ENCODE data around the gene ARHGAP42.

ARHGAP42 gene

DNA sequence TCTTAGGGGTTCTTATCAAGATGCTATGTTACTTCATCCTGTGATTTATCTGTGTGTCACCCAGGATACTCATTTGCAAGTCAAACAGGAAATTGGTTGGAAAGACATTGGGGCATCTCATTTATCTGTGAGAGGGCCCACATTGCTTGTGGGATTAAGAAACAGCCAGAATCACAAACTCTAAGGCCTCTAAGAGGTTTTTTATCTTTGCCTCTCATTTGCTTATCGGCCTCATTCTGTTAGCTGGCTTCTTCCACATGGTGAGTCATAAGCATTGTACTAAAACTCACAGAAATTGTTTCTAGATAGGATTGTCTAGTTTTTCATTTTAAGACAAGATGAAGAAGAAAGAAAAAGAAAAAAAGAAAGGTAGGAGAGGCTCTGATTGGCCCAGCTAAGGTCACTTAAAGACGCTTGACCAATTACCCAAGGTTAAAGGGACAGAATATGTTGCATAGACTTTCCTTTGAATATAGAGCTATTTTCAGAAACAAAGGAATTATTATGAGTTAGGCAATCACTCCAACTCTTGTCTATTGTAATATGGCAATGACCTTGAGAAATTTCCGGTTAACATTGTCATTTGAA lies 121.9 kb downstream of the ARHGAP42 start:
- DNase-seq = no peak

DNA sequence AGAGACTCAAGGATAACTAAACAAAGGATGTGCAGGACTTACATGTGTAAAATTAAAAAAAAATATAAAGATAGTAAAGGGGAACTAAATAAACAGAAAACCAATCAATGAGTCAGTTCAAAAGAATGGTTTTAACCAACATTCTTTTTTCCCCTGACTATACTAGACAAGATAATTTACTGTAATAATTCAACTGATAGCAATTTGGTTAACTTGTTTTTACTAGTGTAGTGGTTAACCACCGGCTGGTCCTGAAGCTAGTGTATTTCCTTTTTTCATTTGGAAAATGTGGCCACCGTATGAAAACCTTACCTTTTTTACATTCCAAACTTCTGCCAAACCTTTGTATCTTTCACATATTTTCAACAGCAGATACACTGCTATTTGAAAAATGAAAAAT lies 123.1 kb downstream of the ARHGAP42 start:
- DNase-seq = no peak

DNA sequence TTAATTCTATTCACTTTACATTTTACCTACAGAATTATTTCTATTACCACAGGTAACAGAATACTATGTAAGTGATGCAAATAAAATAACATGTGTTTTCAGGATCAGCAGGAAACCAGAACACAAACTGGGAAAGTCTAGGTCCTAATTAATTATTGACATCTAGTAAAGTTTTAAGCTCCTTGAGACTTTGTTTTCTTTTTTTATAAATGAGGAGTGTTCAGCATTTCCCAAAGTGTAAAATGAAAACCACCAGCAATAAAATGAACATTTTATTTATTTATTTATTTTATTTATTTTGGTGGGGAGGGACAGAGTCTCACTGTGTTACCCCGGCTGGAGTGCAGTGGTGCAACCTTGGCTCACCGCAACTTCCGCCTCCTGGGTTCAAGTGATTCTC lies 123.6 kb downstream of the ARHGAP42 start:
- no peak for DNase-seq

DNA sequence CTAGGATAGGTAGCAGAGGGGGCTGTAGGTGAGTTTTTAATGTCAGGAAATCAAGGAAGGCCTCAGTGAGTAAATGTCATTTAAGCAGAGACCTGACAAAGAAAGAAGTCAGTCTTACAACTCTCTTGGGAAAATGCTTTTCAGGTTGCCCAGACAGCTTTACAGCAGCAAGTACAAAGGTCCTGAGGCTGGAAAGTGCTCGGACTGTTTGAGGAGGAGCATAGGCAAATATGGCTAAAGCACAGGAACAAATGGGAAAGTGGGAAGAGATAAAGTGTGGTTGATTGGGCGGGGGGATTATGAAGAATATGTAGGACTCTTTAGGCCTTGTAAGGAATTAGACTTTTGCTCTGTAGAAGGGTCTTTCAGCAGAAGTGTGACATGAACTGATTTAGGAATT lies 125.4 kb downstream of the ARHGAP42 start:
- DNase-seq = no peak

DNA sequence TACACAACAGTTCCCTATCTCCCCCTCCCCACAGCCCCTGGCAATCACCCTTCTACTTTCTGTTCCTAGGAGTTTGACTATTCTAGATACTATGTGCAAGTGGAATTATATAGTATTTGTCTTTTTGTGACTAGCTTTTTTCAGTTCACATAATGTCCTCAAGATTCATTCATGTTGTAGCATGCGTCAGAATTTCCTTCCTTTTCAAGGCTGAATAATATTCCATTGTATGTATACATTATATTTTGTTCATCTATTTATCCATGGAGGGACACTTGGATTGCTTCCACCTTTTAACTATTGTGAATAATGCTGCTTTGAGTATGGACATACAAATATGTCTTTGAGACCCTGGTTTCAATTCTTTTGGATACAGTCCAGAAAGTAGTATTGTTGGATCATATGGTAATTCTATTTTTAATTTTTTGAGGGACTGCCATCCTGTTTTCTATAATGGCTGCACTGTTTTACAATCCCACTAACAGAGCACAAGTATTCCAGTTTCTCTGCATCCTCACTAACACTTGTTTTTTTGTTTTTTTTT lies 128.8 kb downstream of the ARHGAP42 start:
- no peak for DNase-seq

DNA sequence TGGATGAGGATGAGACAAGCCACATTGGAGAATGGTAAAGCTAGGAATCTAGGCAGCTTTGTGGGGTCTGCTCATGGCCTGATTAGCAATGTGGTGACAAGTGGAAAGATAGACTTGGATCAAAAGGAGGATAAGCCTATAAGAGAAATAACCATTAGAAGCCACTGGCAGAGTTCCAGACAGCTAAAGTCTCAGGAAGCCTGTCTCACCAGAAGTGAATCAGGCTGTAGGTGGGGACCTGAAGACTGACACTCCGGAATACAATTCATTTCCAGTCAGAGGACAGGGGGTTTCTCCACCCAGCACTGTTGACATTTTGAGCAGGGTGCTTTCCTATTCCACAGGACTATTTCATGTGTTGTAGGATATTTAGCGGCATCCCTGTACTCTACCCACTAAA lies 129.7 kb downstream of the ARHGAP42 start:
- DNase-seq = no peak

DNA sequence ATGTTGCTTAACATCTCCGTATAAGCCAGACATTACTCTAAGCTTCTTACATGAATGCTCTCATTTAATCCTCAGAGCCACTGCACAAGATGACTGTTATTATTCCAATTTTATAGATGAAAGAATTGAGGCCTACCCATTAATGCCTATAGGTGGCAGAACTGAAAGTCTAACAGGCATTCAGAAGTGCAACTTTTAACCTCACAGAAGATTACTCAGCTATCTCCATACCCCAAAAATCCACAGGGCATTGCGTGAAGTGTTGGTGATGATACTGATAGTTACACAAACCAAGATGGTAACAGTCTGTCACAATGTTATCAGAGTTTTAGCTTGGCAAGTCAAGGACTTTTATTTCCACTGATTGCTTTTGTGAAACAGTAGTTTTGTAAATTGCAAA lies 130.5 kb downstream of the ARHGAP42 start:
- no peak for DNase-seq

DNA sequence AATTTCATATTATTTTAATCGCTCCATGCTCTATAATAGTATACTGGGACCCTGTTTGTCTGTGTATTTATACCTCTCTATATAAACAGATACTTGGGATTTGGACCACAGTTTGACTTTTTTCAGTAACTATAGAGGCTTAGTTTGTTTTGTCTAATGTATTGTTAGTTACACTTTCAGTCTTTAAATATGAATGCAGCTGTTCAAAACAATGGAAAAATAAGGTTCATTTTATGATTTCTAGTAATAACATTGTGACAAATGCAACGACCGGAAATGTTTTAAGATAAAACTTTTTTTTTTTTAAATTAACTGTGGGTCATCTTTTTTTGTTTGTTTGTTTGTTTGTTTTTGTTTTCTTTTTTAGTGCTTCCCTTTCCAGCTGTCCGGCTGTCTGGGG lies 133.5 kb downstream of the ARHGAP42 start:
- DNase-seq = no peak

DNA sequence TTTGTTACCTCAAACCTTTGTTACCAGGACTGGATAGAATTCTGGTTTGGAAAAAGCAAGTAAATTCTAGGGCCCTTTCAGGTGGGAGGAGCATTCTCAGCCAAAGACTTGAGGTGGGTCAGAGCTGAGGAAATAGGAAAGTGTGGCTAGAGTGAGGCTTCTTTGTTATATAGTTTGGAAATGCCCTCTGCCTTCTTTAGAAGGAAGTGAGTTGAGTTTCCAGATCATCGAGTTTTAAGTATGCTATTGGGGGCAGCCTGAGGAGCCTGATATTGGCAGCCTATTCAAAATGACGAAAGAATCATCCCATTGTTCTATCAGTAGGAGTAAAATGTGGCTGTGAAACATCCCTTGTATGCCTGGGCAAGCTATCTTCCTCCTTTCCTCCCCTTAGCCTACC lies 134.1 kb downstream of the ARHGAP42 start:
- DNase-seq = no peak

DNA sequence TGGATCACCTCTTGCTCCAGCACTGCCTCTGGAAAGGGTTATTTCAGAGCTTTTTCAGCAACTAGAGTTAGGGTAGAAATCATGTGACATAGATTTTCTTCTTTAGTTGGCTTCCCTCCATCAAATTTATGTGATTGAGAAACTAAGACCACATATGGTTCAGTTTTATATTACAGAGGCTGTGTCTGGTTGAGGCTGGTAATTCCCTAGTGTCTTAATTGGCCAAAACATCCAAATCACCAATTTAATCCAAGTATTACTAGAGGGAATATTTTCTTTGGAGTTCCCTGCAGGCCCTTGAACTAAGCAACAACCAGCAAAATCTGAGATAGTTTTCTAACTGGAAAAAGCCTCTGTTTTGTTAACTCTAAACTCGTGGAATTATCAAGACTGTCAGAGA lies 136.3 kb downstream of the ARHGAP42 start:
- no peak for DNase-seq

DNA sequence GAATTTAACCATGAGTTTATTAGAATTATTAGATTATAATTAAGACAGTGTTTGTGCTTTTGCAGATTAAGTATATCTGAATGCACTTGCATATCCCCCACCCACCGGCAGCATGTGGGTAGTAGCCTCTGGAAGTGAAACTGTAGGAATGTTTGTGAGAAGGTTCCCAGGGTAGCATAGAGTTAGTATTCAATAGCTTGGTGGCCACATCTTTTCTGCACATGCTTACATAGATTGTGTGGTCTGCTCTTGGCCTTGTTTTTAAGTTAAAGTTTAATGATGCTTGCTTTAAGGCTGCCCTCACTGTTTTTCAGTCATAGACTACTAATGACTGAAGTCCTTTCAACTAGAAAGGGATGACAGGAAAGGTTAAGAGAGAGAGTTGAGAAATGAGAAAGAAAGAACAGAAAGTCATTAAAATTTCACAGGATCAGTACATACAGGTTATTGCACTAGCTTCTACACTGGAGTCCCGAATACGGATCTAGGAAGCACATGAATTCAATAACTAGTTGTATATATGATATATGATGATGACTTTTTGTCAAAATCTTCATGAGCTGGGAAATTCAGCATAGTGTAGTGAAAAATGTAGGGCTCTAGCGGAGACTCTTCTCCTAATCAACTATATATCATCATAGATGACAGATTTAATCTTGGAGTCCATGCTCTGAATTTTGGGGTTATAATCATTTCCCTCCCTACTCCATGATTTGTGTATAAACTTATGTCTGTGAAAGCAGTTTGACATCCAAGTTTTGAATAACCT lies 137.1 kb downstream of the ARHGAP42 start:
- DNase-seq = no peak

DNA sequence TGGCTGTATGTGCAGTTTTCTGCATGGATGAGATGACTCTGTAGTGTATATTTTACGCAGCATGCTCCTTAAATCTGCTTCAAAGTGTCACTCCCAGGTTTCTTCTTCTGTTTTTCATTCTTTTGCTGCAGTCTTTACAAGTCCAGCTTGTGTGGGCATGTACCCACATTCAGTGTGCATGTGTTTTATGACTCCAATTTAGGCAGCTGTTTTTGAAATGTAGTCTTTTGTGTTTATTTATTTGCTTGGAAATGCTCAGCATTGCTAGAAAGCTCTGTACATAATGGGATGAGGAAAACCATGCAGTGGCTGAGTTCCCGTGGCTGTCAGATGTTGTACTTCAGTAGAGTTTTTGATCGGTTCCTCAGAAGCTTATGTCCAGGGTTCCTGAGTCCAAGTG lies 138.5 kb downstream of the ARHGAP42 start:
- no peak for DNase-seq

DNA sequence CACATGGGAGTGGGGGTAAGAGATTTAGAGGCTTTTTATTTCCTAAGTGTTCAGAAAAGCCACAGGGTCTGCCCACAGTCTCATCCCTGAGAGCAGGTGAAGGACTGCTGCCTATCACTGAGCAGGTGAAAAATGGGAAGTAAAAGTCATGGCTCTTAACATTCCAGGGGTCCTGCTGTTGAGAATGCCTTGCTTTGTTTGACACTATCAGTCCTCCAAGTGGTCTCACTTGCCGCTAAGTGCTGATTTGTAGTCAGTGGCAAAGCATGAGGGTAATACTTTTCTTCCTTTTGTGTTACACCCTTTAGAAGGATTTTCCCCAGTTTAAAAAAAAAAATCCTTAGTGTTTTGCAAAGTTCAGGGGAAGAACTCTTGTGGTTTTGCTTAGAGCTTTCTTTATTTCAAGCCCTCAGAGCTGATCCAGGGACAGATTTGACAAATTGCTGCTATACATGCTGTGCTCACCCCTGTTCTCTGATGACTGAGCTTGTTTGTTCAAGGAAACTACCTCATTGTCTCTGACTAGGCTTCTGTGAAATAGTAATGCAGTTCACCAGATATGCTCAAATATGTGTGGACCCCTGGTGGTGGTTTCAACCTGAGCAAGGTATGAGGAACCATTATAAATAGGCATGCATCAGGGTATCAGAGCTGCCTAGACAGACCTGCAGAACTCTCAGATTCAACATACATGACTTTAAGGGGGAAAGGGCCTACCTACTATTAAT lies 141.0 kb downstream of the ARHGAP42 start:
- DNase-seq = no peak

DNA sequence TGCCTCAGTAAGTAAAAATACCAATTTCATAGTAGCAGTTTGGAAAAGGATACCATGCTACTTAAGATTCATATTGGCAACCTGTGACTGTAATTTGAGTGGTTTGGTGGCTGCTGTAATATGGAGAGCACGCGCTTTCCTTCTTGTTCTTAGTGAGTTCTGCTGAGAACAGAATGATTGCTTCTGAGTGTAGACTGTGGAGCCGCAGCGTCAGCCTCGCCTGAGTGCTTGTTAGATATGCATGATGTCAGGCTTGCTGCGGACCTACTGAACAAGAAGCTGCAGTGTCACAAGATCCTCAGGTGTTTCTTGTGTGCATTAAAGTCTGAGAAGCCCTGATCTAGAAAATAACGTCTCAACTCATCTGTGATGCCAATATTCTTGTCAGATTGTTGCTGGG lies 143.2 kb downstream of the ARHGAP42 start:
- no peak for DNase-seq

DNA sequence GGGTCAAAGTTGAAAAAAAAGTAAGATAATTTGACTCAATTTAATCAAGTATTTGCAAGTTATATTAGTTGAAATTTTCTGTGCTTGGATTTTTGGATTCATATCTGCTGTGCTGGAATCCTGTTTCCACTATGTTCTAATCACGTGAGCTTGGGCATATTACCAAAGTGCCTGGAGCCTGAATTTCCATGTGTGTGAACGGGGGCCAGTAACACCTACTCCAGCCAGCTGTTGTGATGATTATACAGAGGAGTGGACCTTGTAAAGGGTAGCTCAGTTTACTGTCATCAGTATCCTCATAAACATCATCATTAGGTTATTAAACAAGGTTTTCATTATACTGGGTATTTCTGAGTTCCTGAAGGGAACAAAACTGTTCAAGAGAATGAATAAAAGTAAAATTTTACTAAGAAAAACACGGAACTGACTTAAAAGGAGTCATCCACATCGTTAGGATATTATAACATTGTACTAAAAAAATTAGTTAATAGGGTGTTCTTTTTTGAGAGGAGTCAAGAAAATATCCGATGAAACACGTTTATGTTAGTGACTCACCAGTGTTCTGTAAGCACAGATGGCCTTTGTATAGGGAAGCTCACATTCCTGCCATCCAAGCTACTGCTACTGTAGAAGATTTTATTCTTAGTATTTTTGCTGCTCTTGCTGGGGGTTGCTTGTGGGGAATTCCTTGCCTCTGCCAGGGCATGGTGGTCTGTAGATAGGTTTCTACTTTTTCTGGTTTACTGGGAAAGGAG lies 144.1 kb downstream of the ARHGAP42 start:
- no peak for DNase-seq

DNA sequence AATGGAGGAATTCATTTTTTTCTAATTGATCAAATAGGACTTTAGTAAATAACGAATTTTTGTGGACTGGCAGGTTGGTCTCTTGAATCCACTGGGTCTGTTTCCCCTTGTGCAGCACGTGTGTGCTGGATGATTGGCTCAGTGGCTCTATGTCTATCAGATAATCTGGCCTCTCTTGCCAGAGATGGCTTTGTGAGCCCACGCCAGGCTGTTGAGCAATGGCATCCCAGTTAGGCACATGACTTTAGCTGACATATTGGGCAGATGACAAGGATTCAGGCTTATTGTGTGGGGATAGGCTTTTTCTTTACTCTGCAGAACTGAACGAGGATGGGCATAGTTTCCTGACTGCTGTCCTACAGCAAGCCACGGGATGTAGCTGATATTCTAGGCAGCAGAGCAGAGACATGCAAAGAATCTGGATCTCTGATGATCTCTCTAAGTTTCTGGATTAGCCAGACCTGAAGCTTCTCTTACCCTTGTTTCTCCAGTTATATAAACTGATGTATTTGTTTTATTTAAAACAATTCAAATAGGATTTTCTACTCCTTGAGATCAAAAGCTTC lies 144.9 kb downstream of the ARHGAP42 start:
- no peak for DNase-seq

DNA sequence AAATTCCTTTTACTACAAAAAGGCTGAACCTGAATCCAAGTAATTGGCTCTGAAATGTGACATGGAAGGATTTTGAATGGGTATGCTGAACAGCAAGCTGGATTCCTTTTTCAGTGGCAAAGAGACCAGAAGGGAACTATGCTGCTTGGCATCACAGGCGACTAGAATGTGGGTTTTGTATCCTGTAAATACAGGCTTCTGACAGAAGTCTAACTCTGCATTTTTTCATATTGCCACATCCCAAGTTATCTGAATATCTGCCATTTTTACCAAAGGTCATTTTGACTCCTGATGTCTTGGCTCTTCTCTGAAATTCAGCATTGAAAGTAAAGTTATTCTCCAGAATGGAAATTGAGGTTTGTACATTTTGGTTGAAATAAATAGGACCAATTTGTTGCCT lies 145.7 kb downstream of the ARHGAP42 start:
- no peak for DNase-seq

DNA sequence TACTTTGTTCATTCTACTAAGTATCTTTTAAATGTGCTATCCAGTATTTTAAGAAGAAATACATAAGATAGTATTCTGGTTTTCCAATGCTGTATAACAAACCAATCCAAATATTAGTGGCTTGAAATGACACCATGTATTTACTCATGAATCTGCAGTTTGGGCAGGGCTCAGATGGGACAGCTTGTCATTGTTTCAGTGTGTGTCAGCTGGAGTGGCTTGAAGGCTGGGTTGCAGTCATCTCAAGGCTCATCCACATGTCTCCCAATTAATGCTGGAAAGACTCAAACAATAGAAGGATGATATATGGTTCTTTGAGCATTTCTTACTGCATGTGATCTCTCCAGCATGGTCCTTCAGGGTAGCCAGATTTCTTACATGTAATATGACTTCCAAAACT lies 146.2 kb downstream of the ARHGAP42 start:
- DNase-seq = no peak

DNA sequence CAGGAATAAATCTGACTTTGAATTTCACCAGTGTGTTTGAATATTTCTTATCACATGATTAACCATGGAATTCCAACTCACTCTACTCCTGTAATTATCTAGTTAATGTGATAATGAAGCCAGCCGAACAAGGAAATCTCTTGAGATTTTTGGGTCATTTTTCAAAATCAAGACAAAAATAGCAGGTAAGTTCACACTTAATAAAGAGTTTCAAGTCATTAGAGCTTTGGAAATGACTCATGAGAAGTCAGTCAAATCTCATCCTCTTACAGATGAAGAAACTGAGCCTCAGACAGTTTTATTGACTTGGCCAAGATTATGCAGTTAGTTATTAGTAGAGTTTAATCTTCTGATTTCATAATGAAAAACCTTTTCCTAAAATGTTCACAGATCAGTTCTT lies 148.8 kb downstream of the ARHGAP42 start:
- DNase-seq = no peak

DNA sequence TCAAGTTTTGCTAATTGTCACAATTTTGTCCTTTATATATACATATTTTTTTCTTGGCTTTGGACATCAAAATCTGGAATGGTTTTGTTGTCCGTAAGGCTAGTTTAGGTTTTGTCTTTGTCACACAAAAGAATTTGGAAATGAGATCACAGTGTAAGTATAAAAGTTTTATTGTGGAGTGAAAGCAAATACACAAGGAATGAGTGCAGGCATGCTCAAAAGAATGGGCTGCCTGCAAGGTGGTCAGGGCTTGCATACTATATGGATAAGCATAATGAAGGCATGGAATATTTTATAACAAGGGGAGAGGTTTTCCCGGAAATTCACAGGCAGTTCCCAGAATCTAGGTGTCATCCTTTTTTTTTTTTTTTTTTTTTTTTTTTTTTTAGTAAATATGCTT lies 150.2 kb downstream of the ARHGAP42 start:
- no peak for DNase-seq

DNA sequence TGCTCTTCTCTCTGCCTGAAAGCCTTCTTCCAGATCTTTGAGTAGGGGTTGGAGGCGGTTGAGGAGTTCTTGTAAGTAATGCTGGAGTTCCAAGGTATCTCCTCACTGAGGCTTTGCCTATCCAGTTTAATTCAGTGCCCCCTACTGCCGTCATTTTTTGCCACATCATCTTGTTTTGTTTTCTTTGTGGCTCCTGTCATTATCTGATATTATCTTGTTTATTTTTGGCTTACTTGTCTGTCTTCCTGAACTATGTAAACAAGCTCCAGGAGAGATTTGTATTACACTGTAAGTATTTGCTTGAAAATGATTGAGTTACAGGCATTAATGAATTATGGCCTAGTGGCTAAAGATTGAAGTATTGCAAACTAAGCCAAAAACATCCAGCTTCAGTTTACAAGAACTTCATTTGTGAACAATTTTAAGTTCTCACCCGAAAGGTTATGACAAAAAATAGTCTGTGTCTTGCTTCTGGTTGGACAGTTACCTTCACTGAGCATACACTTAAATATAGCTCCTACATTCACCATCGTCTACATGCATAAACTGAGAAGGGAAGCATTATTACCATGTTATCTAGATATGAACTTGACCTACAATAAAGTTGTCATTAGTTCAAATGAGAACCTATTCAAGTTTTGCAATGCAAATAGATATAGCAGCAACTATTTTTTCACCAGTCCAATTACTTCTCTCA lies 154.8 kb downstream of the ARHGAP42 start:
- no peak for DNase-seq

DNA sequence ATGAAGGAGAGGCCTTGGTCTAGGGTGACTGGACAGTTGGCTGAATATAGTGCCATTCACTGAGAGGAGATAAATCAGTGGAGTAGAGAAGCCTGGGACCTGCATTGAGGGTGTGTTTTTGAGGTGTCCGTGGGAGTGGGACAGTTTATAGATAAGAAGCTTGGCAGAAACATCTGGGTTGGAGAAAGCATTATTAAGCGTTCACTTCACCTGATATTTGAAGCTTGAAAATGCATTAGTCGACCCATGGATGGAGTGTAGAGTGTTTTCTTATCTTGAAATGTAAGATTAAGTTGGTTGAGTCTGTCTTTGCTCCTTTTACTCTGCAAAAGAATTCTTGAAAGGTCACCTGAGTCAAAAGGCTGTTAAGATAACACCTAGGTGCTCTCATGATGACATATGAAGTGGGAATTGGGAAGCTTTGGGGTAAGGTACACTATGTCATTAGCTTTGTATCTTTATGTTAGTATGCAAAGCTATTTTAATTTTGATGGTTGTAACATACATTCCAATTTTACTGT lies 160.7 kb downstream of the ARHGAP42 start:
- DNase-seq = no peak

All from activated effector memory CD4-positive, alpha-beta T cell treated with anti-CD3 and anti-CD28 coated beads, Interleukin-2, amount 50 U/mL, for 16 hours (primary cell).